Measurements from ENCODE around the gene SMU1.
"Not testable (repeated sequence)": the region's sequence is repeated elsewhere in the genome, so short reads cannot be mapped to it uniquely, and the experiment has no call there.

SMU1 gene

GRCh38 chr9:33104401-33104800 is 27.9 kb upstream of the SMU1 start:
- no peak for DNase-seq

- peak; percentile 47 for DNase-seq
These were observed 27.2 kb upstream of the SMU1 start for GRCh38 chr9:33103501-33104281.

GRCh38 chr9:33102551-33103210 is 26.2 kb upstream of the SMU1 start:
- DNase-seq = no peak

GRCh38 chr9:33101104-33101951 is 24.9 kb upstream of the SMU1 start:
- no peak for DNase-seq

GRCh38 chr9:33099754-33100153 is 23.3 kb upstream of the SMU1 start:
- DNase-seq = no peak

- no peak for DNase-seq
These were observed 20.7 kb upstream of the SMU1 start for GRCh38 chr9:33097192-33097591.

- DNase-seq = no peak
These were observed 16.2 kb upstream of the SMU1 start for GRCh38 chr9:33092634-33093033.

- DNase-seq = not testable (repeated sequence)
These were observed 9.2 kb upstream of the SMU1 start for GRCh38 chr9:33085672-33086071.

GRCh38 chr9:33082538-33083326 is 6.3 kb upstream of the SMU1 start:
- DNase-seq = no peak

GRCh38 chr9:33082128-33082527 is 5.7 kb upstream of the SMU1 start:
- DNase-seq = no peak

GRCh38 chr9:33081128-33081851 is 4.8 kb upstream of the SMU1 start:
- DNase-seq = peak; percentile 94

- DNase-seq = no peak
These were observed 4.1 kb upstream of the SMU1 start for GRCh38 chr9:33080534-33080933.

GRCh38 chr9:33068991-33069390 is 7.5 kb downstream of the SMU1 start:
- no peak for DNase-seq

- no peak for DNase-seq
These were observed 11.1 kb downstream of the SMU1 start for GRCh38 chr9:33065157-33066076.

GRCh38 chr9:33051144-33051543 is 25.3 kb downstream of the SMU1 start:
- DNase-seq = no peak

GRCh38 chr9:33049680-33050361 is 26.7 kb downstream of the SMU1 start:
- DNase-seq = no peak

- DNase-seq = no peak
These were observed 28.4 kb downstream of the SMU1 start for GRCh38 chr9:33048054-33048465.

- no peak for DNase-seq
These were observed 30.4 kb downstream of the SMU1 start for GRCh38 chr9:33046061-33046460.

GRCh38 chr9:33044677-33045282 is 31.7 kb downstream of the SMU1 start:
- DNase-seq = no peak

- DNase-seq = peak; percentile 92
These were observed 32.3 kb downstream of the SMU1 start for GRCh38 chr9:33044162-33044673.
